ENCODE data around the gene FBRSL1.
A peak's percentile ranks its signal among the peaks of the same experiment; 100 is the strongest.
"Not testable (repeated sequence)": the region's sequence is repeated elsewhere in the genome, so short reads cannot be mapped to it uniquely, and the experiment has no call there.

The FBRSL1 gene

GRCh38 chr12:132471858-132472255 is 18.1 kb upstream of the FBRSL1 start:
- DNase-seq = no peak

- DNase-seq = no peak
Observed at GRCh38 chr12:132472386-132472785, 17.6 kb upstream of the FBRSL1 start.

- DNase-seq = no peak
Observed at GRCh38 chr12:132474237-132474741, 15.7 kb upstream of the FBRSL1 start.

GRCh38 chr12:132474799-132475303 is 15.1 kb upstream of the FBRSL1 start:
- DNase-seq = not testable (repeated sequence)

GRCh38 chr12:132475304-132476037 is 14.5 kb upstream of the FBRSL1 start:
- no peak for DNase-seq

- DNase-seq = no peak
Observed at GRCh38 chr12:132476038-132476414, 13.9 kb upstream of the FBRSL1 start.

GRCh38 chr12:132476421-132476820 is 13.5 kb upstream of the FBRSL1 start:
- DNase-seq = no peak

GRCh38 chr12:132477017-132477702 is 12.8 kb upstream of the FBRSL1 start:
- no peak for DNase-seq

GRCh38 chr12:132477703-132478432 is 12.1 kb upstream of the FBRSL1 start:
- no peak for DNase-seq

GRCh38 chr12:132478433-132478803 is 11.5 kb upstream of the FBRSL1 start:
- DNase-seq = no peak

GRCh38 chr12:132478845-132479244 is 11.1 kb upstream of the FBRSL1 start:
- no peak for DNase-seq

GRCh38 chr12:132479291-132479690 is 10.7 kb upstream of the FBRSL1 start:
- DNase-seq = no peak

- DNase-seq = no peak
Observed at GRCh38 chr12:132479938-132480622, 9.9 kb upstream of the FBRSL1 start.

GRCh38 chr12:132480623-132481132 is 9.3 kb upstream of the FBRSL1 start:
- no peak for DNase-seq

GRCh38 chr12:132481345-132481744 is 8.6 kb upstream of the FBRSL1 start:
- DNase-seq = no peak

GRCh38 chr12:132481771-132482745 is 7.9 kb upstream of the FBRSL1 start:
- DNase-seq = peak in 1 of 2 experiments; percentile 16

- DNase-seq = no peak
Observed at GRCh38 chr12:132482771-132483170, 7.2 kb upstream of the FBRSL1 start.

- DNase-seq = no peak
Observed at GRCh38 chr12:132483208-132483607, 6.7 kb upstream of the FBRSL1 start.

- DNase-seq = no peak
Observed at GRCh38 chr12:132483612-132484011, 6.3 kb upstream of the FBRSL1 start.

- DNase-seq = no peak
Observed at GRCh38 chr12:132484183-132484890, 5.6 kb upstream of the FBRSL1 start.

All from Kasumi-1 (cell line).